Lower leg skin (tissue), 3 donors: ENCODE results near the gene OSMR.

Experiments used
- CTCF ChIP-seq, 3 donors: fragments of 450-650 bp; IDR thresholded peaks; one replicate each; pipeline ENCODE4 v1.5.1; 2016; ENCODE audit warnings: antibody characterized with exemption in 3 of 3, mild to moderate bottlenecking in 3 of 3, moderate library complexity in 2 of 3
- POLR2A ChIP-seq, 2 donors: fragments of 450-650 bp; IDR thresholded peaks; one replicate each; pipeline ENCODE4 v1.6.1; 2016 to 2017; ENCODE audit warnings: antibody characterized with exemption in 2 of 2, mild to moderate bottlenecking in 1 of 2, moderate library complexity in 1 of 2

DNA sequence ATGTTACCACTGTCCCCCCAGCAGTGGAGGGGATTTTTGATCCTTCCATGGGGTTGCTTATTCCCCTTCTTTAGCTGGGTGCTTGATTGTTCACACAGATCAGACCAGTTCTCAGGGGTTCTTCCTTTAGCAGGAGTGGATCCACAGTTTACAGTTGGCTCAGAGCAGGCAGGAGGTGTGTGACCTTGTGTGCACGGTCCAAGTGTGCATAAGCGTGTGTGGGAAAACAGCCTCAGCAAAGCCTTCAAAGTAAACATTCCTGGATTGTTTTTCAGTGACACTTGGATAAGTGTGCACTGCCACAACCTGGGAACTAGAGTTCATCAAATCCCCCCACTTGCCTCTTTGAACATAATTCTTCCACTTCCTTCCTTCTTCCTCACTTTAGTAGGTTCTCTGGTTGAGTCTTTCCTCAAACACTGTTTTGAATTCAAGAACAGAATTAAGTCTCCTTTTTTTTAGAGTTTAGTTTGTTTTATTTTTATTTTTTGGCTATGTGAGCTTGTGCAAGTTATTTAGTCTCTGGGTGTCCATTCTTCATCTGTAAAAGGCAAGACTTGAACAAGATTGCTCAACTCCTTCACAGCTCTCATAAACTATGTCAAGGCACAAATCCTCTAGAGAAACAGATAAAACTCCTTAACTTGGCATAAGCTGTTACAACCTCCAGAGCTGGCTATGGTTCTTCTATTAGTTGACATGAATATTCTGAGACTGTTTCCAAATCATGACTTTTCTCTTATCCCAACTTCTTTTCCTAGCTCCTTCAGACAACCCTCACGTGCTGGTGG, 78.0 kb downstream of the OSMR start:
- TF ChIP-seq CTCF (IDR thresholded peaks at IDR 0.05), result no peak
- TF ChIP-seq POLR2A (IDR thresholded peaks at IDR 0.05), result no peak
